ENCODE results near the gene LRRK1.

DNA sequence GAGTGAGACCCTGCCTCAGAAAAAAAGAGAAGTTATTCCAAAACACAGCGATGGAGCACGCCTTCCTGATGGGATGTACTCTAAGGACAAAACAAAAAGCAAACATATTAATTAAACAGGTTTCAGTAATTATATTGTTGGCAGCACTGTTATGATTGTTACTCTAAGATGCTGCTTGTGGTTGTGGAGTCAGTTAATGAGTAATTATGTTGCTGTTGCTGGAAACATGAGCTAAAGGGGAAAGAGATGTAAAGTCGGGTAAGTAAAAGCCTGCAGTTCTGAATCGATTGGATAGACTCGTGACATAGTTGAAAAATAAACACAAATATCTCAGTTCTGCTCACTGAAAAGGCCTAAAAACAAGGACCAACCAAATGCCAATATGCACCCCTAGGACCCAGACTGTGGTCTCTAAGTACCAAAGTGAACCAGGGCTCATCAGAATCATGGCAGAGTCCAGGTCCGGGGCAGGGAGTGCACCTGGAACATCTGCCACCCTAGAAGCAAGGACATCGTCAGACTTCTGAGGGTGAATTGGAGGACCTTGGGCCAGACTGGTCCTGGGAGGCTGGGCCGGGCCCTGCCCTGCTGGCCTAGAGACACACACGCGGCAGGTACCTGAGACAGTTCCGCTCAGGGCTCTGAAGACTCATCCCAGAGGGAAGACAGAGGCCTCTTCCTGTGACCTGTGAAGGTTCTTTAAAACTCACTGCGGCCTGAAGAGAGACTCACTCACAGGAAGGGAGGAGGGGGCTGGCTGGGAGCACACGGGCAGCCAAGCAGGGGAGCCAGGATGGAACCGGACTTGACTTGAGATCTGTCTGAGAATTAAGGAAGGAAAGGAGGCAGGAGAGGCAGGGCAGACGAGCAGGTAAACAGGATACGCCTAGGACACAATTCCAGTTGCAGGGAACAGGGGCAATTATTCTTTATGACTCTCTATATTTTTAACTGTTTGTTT lies 140.5 kb downstream of the LRRK1 start:
- no peak for TF ChIP-seq POLR2A (IDR thresholded peaks at IDR 0.05)
- TF ChIP-seq, protein P1, sequence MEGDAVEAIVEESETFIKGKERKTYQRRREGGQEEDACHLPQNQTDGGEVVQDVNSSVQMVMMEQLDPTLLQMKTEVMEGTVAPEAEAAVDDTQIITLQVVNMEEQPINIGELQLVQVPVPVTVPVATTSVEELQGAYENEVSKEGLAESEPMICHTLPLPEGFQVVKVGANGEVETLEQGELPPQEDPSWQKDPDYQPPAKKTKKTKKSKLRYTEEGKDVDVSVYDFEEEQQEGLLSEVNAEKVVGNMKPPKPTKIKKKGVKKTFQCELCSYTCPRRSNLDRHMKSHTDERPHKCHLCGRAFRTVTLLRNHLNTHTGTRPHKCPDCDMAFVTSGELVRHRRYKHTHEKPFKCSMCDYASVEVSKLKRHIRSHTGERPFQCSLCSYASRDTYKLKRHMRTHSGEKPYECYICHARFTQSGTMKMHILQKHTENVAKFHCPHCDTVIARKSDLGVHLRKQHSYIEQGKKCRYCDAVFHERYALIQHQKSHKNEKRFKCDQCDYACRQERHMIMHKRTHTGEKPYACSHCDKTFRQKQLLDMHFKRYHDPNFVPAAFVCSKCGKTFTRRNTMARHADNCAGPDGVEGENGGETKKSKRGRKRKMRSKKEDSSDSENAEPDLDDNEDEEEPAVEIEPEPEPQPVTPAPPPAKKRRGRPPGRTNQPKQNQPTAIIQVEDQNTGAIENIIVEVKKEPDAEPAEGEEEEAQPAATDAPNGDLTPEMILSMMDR (IDR thresholded peaks at IDR 0.05) = no peak

All from prostate gland (tissue), 2 donors.